ENCODE results near the gene RHBDL3.

The RHBDL3 gene

DNA sequence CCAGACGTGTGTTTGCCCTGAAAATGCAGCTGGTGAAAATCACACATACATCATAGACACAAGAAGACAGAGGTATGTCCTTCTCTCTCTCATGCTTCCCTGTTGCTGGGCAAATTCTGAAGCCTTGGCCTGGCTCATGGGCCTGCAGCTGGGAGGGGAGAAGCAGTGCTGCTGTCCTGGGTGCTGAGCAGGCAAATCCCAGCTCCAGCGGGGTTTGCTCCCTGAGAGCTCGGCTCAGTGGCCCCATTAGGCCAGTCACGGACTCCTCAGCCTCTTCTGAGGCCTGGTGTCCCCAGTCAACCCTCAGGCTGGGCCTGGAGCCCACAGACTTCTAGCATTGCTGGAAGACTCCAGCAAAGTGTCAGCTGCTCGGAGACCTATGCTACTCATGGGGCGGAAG lies 11.7 kb downstream of the RHBDL3 start:
- WGBS (ENCODE audit: insufficient coverage, insufficient read length) = no CpG with 5 or more reads among the region's 6 CpGs
- no peaks in the 10 kb centered on the region for H3K9me3 ChIP-seq (ENCODE audit: control insufficient read depth, insufficient read depth, low read length)
- H3K4me3 ChIP-seq (ENCODE audit: low read length) = no peak overlapping the region
- H3K4me1 ChIP-seq (ENCODE audit: control insufficient read depth, insufficient read depth, low read length) = peaks cover 16% of the 10 kb centered on the region
- no peak overlapping the region for H3K27ac ChIP-seq (ENCODE audit: low read length)
- no peak for DNase-seq (ENCODE audit: low read depth, low spot score)
- H3K27me3 ChIP-seq (ENCODE audit: control insufficient read depth, insufficient read depth, low read length) = no peaks in the 10 kb centered on the region
- no peaks in the 10 kb centered on the region for H3K36me3 ChIP-seq (ENCODE audit: control insufficient read depth, insufficient read depth, low read length)

- peaks cover 16% of the 10 kb centered on the region for H3K4me1 ChIP-seq (ENCODE audit: control insufficient read depth, insufficient read depth, low read length)
- no CpG with 5 or more reads among the region's 2 CpGs for WGBS (ENCODE audit: insufficient coverage, insufficient read length)
- H3K9me3 ChIP-seq (ENCODE audit: control insufficient read depth, insufficient read depth, low read length) = no peaks in the 10 kb centered on the region
- H3K4me3 ChIP-seq (ENCODE audit: low read length) = no peak overlapping the region
- no peaks in the 10 kb centered on the region for H3K36me3 ChIP-seq (ENCODE audit: control insufficient read depth, insufficient read depth, low read length)
- no peak for DNase-seq (ENCODE audit: low read depth, low spot score)
- no peaks in the 10 kb centered on the region for H3K27me3 ChIP-seq (ENCODE audit: control insufficient read depth, insufficient read depth, low read length)
- no peak overlapping the region for H3K27ac ChIP-seq (ENCODE audit: low read length)
Observed at GRCh38 chr17:32278815-32279214, 13.2 kb downstream of the RHBDL3 start.

DNA sequence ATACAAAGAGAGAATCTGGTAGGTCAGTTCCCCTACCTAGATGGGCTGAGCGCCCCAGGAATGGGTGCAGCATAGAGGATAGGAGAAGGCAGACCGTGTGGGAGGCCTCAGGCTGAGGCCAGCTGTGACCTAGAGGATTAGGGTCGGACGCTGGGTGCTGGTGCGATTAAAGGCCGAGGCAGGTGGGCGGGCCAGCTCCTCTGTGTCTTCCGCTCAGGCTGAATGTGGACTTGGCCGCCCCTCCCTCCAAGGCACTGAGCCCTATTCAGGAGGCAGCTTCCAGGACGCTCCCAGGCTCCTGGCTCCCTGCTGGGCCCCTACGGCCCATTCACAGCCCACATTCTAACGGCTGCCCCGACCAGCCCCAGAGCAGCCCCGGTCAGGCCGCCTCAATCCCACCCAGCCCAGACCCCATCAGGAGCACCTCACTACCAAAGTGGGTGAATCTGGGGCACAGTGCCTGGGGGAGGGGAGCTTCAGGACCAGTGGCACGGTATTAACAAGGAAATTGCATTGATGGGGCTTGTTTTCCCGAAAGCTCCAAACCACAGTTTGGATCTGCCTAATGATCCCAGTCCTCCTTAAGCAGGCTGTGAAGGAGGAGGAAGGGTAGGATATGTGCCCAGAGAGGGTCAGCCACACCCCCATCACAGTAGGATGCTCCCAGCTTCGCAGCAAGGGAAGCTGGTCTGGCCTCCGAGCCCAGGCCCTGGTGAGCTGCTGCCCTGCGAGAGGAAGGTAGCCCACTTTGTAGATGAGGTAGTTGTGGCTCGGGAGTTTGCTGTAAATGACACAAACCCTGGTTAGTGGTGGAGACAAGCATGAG lies 14.5 kb downstream of the RHBDL3 start:
- DNase-seq (ENCODE audit: low read depth, low spot score) = no peak
- Histone ChIP-seq H3K36me3 (ENCODE audit: control insufficient read depth, insufficient read depth, low read length) (no peaks in the 10 kb centered on the region), H3K27me3 (ENCODE audit: control insufficient read depth, insufficient read depth, low read length) (no peaks in the 10 kb centered on the region), H3K4me1 (ENCODE audit: control insufficient read depth, insufficient read depth, low read length) (peaks cover 14% of the 10 kb centered on the region), H3K4me3 (ENCODE audit: low read length) (no peak overlapping the region), H3K27ac (ENCODE audit: low read length) (no peak overlapping the region), H3K9me3 (ENCODE audit: control insufficient read depth, insufficient read depth, low read length) (no peaks in the 10 kb centered on the region)
- WGBS (ENCODE audit: insufficient coverage, insufficient read length) = no CpG with 5 or more reads among the region's 21 CpGs

DNA sequence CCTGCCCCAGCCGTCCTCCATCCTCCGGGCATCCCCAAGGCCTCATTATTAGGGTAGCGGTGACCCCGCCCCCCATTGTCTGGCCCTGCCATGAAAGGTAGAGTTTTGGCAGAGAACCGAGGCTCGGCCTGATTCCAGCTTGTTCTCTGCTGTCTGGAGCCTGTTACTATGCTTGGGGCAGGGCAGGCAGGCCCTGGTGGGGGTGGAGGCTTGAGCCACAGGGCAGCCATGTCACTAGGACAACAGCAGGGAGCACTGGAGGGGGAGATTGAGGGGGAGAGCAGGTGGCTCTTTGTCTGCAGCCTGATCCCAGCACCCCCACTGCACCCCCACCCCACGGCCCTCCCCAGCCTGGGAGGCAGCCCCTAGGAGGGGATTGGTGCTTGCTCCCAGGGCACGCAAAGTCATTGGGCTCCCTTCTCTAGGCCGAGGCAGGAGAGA lies 15.4 kb downstream of the RHBDL3 start:
- no peak overlapping the region for H3K4me3 ChIP-seq (ENCODE audit: low read length)
- no CpG with 5 or more reads among the region's 9 CpGs for WGBS (ENCODE audit: insufficient coverage, insufficient read length)
- peaks cover 10% of the 10 kb centered on the region for H3K4me1 ChIP-seq (ENCODE audit: control insufficient read depth, insufficient read depth, low read length)
- H3K9me3 ChIP-seq (ENCODE audit: control insufficient read depth, insufficient read depth, low read length) = no peaks in the 10 kb centered on the region
- no peaks in the 10 kb centered on the region for H3K36me3 ChIP-seq (ENCODE audit: control insufficient read depth, insufficient read depth, low read length)
- H3K27me3 ChIP-seq (ENCODE audit: control insufficient read depth, insufficient read depth, low read length) = no peaks in the 10 kb centered on the region
- H3K27ac ChIP-seq (ENCODE audit: low read length) = no peak overlapping the region
- DNase-seq (ENCODE audit: low read depth, low spot score) = no peak

GRCh38 chr17:32283745-32284201 lies 18.1 kb downstream of the RHBDL3 start:
- H3K36me3 ChIP-seq (ENCODE audit: control insufficient read depth, insufficient read depth, low read length) = no peaks in the 10 kb centered on the region
- WGBS (ENCODE audit: insufficient coverage, insufficient read length) = no CpG with 5 or more reads among the region's 20 CpGs
- no peaks in the 10 kb centered on the region for H3K27me3 ChIP-seq (ENCODE audit: control insufficient read depth, insufficient read depth, low read length)
- H3K9me3 ChIP-seq (ENCODE audit: control insufficient read depth, insufficient read depth, low read length) = no peaks in the 10 kb centered on the region
- H3K27ac ChIP-seq (ENCODE audit: low read length) = no peak overlapping the region
- H3K4me1 ChIP-seq (ENCODE audit: control insufficient read depth, insufficient read depth, low read length) = peaks cover 11% of the 10 kb centered on the region
- H3K4me3 ChIP-seq (ENCODE audit: low read length) = no peak overlapping the region
- no peak for DNase-seq (ENCODE audit: low read depth, low spot score)

DNA sequence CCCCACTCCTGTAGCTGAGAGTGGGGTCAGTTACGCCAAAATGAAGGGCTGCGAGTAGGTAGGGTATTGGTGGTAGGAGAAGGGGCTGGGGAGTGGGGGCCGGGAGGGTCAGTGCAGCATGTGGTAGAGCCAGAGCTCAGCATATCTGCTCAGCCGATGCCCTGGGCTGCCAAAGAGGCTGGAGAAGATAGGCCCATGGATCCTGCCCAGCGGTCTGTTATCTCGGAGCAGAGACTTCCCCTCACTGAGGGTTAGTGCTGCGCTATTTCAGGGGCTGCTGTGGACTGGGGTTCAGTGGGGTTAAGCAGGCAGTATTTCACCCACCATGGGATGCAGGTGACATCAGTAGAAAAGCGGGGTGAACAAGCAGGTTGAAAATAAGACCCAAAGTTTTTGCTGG lies 19.7 kb downstream of the RHBDL3 start:
- Histone ChIP-seq H3K27ac (ENCODE audit: low read length) (no peak overlapping the region), H3K27me3 (ENCODE audit: control insufficient read depth, insufficient read depth, low read length) (no peaks in the 10 kb centered on the region), H3K4me1 (ENCODE audit: control insufficient read depth, insufficient read depth, low read length) (peaks cover 15% of the 10 kb centered on the region), H3K36me3 (ENCODE audit: control insufficient read depth, insufficient read depth, low read length) (no peaks in the 10 kb centered on the region), H3K4me3 (ENCODE audit: low read length) (no peak overlapping the region), H3K9me3 (ENCODE audit: control insufficient read depth, insufficient read depth, low read length) (no peaks in the 10 kb centered on the region)
- WGBS (ENCODE audit: insufficient coverage, insufficient read length) = no CpG with 5 or more reads among the region's 8 CpGs
- DNase-seq (ENCODE audit: low read depth, low spot score) = no peak

GRCh38 chr17:32285746-32286517 lies 20.3 kb downstream of the RHBDL3 start:
- Histone ChIP-seq H3K27ac (ENCODE audit: low read length) (no peak overlapping the region), H3K4me3 (ENCODE audit: low read length) (no peak overlapping the region), H3K27me3 (ENCODE audit: control insufficient read depth, insufficient read depth, low read length) (no peaks in the 10 kb centered on the region), H3K36me3 (ENCODE audit: control insufficient read depth, insufficient read depth, low read length) (no peaks in the 10 kb centered on the region), H3K4me1 (ENCODE audit: control insufficient read depth, insufficient read depth, low read length) (peaks cover 11% of the 10 kb centered on the region), H3K9me3 (ENCODE audit: control insufficient read depth, insufficient read depth, low read length) (no peaks in the 10 kb centered on the region)
- no CpG with 5 or more reads among the region's 9 CpGs for WGBS (ENCODE audit: insufficient coverage, insufficient read length)
- no peak for DNase-seq (ENCODE audit: low read depth, low spot score)

DNA sequence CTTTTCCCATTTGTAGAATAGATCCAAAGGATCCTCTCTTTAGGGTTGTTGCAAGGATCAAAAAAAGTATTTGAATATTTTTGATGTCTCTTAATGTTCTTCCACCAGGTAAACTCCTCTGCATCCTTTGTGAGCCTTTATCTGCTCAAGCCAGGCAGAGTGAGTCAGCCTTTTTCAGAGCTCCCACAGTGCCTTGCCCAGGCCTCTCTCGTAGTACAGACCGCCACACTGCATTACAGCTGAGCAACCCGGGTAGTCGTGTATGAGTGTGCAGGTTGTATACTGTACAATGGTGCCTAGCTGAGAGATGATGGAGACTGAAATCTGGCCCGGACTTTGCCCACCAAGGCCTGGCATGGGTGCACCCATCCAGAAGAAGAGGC lies 20.9 kb downstream of the RHBDL3 start:
- Histone ChIP-seq H3K27me3 (ENCODE audit: control insufficient read depth, insufficient read depth, low read length) (no peaks in the 10 kb centered on the region), H3K4me3 (ENCODE audit: low read length) (no peak overlapping the region), H3K27ac (ENCODE audit: low read length) (no peak overlapping the region), H3K4me1 (ENCODE audit: control insufficient read depth, insufficient read depth, low read length) (peaks cover 11% of the 10 kb centered on the region), H3K36me3 (ENCODE audit: control insufficient read depth, insufficient read depth, low read length) (no peaks in the 10 kb centered on the region), H3K9me3 (ENCODE audit: control insufficient read depth, insufficient read depth, low read length) (no peaks in the 10 kb centered on the region)
- no CpG with 5 or more reads among the region's 5 CpGs for WGBS (ENCODE audit: insufficient coverage, insufficient read length)
- DNase-seq (ENCODE audit: low read depth, low spot score) = no peak

- DNase-seq (ENCODE audit: low read depth, low spot score) = no peak
- no CpG with 5 or more reads among the region's 10 CpGs for WGBS (ENCODE audit: insufficient coverage, insufficient read length)
- Histone ChIP-seq H3K27ac (ENCODE audit: low read length) (no peak overlapping the region), H3K9me3 (ENCODE audit: control insufficient read depth, insufficient read depth, low read length) (no peaks in the 10 kb centered on the region), H3K4me3 (ENCODE audit: low read length) (no peak overlapping the region), H3K27me3 (ENCODE audit: control insufficient read depth, insufficient read depth, low read length) (no peaks in the 10 kb centered on the region), H3K4me1 (ENCODE audit: control insufficient read depth, insufficient read depth, low read length) (peaks cover 11% of the 10 kb centered on the region), H3K36me3 (ENCODE audit: control insufficient read depth, insufficient read depth, low read length) (no peaks in the 10 kb centered on the region)
Observed at GRCh38 chr17:32287804-32288511, 22.3 kb downstream of the RHBDL3 start.

- Histone ChIP-seq H3K27ac (ENCODE audit: low read length) (no peak overlapping the region), H3K9me3 (ENCODE audit: control insufficient read depth, insufficient read depth, low read length) (no peaks in the 10 kb centered on the region), H3K36me3 (ENCODE audit: control insufficient read depth, insufficient read depth, low read length) (no peaks in the 10 kb centered on the region), H3K4me1 (ENCODE audit: control insufficient read depth, insufficient read depth, low read length) (peaks cover 11% of the 10 kb centered on the region), H3K27me3 (ENCODE audit: control insufficient read depth, insufficient read depth, low read length) (no peaks in the 10 kb centered on the region), H3K4me3 (ENCODE audit: low read length) (no peak overlapping the region)
- no peak for DNase-seq (ENCODE audit: low read depth, low spot score)
- no CpG with 5 or more reads among the region's 11 CpGs for WGBS (ENCODE audit: insufficient coverage, insufficient read length)
Observed at GRCh38 chr17:32288615-32289014, 23.0 kb downstream of the RHBDL3 start.

Measured in iPS DF 6.9 (cell line).